ENCODE measurements around the gene SH3BP4. TPM values are rescaled to one million over a fixed set of nuclear protein-coding genes. Genes with fewer than 3 reads are reported as not detected.

The SH3BP4 gene
- total RNA-seq, 1 donor: 49.7 TPM

- TF ChIP-seq, protein P1, sequence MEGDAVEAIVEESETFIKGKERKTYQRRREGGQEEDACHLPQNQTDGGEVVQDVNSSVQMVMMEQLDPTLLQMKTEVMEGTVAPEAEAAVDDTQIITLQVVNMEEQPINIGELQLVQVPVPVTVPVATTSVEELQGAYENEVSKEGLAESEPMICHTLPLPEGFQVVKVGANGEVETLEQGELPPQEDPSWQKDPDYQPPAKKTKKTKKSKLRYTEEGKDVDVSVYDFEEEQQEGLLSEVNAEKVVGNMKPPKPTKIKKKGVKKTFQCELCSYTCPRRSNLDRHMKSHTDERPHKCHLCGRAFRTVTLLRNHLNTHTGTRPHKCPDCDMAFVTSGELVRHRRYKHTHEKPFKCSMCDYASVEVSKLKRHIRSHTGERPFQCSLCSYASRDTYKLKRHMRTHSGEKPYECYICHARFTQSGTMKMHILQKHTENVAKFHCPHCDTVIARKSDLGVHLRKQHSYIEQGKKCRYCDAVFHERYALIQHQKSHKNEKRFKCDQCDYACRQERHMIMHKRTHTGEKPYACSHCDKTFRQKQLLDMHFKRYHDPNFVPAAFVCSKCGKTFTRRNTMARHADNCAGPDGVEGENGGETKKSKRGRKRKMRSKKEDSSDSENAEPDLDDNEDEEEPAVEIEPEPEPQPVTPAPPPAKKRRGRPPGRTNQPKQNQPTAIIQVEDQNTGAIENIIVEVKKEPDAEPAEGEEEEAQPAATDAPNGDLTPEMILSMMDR (IDR thresholded peaks at IDR 0.05; ENCODE audit: insufficient read depth, low read length): no peak
- no peak for DNase-seq (ENCODE audit: low read depth)
- no peak overlapping the region for H3K4me3 ChIP-seq (ENCODE audit: low read depth, low read length)
Observed at GRCh38 chr2:234966340-234966739, 14.5 kb downstream of the SH3BP4 start.

DNA sequence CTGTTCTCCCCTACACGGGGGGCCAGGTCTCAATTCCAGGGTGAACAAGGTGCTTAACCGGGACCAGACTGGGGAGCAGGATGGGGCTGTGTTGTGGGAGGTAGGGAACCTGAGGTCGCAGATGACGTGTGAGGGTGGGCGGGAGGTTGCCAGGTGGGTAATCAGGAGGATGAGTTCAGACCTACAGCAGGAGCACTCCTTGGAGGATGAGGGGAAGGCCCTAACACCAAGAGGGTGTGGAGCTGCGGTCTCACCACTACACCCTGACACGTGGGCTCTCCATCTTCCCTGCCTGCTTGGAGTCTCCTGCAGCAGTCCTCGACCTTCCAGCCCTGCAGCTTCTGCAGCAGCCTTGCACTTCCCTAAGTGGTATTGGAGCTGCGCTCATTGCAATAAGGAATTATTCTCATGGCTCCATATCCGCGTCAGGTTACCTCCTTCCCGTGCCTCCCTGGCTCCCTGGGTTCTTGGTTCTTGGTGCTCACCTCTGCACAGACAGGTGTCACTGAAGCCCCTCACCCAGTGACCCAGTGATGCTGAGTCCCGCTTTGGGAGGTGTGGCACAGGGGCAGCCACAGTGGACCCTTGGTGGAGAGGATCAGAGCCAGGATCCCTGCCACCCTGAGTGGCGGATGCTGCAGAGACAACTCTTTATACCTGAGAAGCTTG, 15.5 kb downstream of the SH3BP4 start:
- TF ChIP-seq, protein P1 (IDR thresholded peaks at IDR 0.05; ENCODE audit: insufficient read depth, low read length): no peak
- no peak for DNase-seq (ENCODE audit: low read depth)
- no peak overlapping the region for H3K4me3 ChIP-seq (ENCODE audit: low read depth, low read length)

DNA sequence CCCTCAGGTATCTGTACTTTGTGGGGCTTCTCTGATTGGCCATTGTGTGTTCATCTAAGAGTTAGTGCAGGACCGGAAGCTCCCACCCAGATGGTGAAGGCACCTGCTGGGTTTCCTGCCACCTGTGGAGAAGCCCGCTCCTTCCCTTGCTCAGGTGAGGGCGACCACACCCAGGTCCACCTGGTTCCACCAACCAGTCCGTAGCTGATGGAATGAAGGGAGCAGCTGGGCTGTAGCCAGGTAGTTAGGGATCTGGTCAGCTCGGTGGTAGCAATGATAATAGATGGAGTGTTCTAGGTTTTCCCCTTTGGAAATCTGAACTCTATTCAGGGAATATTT, 16.0 kb downstream of the SH3BP4 start:
- DNase-seq (ENCODE audit: low read depth): no peak
- no peak overlapping the region for H3K4me3 ChIP-seq (ENCODE audit: low read depth, low read length)
- TF ChIP-seq, protein P1 (IDR thresholded peaks at IDR 0.05; ENCODE audit: insufficient read depth, low read length): no peak

GRCh38 chr2:234968631-234969305, 17.0 kb downstream of the SH3BP4 start:
- no peak for DNase-seq (ENCODE audit: low read depth)
- H3K4me3 ChIP-seq (ENCODE audit: low read depth, low read length): no peak overlapping the region
- TF ChIP-seq, protein P1 (IDR thresholded peaks at IDR 0.05; ENCODE audit: insufficient read depth, low read length): no peak

DNA sequence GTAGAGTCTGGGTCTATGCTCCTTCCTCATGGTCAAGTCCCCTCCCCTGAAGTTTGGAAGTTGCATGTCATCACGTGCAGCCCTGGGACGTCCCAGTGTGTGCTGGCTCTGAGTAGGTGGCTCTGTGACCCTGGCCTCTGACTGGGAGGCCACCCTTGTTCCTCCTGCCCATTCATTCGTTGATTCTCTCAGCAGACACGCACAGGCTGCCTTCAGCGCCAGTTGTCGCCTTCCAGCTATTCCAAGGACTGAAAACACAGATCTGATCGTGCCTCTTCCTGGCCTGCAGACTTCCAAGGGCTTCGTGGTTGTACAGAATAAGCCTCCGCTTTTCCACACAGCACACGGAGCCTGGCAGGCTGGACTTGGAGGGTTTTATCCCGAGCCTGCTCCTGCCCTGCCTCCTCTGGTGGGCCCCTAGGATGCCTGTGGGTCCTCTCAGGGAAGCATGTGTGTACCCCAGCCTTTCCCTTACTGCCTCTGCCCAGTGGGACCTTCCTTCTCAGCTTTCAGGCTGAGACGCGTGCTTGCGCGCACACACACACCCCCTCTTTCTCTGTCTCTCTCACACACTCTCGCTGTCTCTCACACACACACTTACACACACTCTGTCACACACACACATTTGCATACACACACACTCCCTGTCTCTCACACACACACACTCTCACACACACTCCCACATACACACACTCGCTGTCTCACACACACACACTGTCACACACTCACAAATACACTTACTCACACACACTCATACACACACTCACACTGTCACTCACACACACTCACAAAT, 17.7 kb downstream of the SH3BP4 start:
- DNase-seq (ENCODE audit: low read depth): no peak
- TF ChIP-seq, protein P1 (IDR thresholded peaks at IDR 0.05; ENCODE audit: insufficient read depth, low read length): no peak
- no peak overlapping the region for H3K4me3 ChIP-seq (ENCODE audit: low read depth, low read length)

- H3K4me3 ChIP-seq (ENCODE audit: low read depth, low read length): no peak overlapping the region
- TF ChIP-seq, protein P1 (IDR thresholded peaks at IDR 0.05; ENCODE audit: insufficient read depth, low read length): no peak
- no peak for DNase-seq (ENCODE audit: low read depth)
Observed at GRCh38 chr2:234970099-234970440, 18.3 kb downstream of the SH3BP4 start.

Measured in fibroblast of the aortic adventitia (primary cell).